ENCODE data around the gene THAP5. TPM values are rescaled to one million over a fixed set of nuclear protein-coding genes. Genes with fewer than 3 reads are reported as not detected.
A peak's percentile ranks its signal among the peaks of the same experiment; 100 is the strongest.

Gene THAP5
- polyA plus RNA-seq, 3 donors, result 3.0 to 10.7 (median 9.9) TPM

- peaks cover 5 to 23% of the 10 kb centered on the region in 2 donors for H3K36me3 ChIP-seq (replicated peaks in 1 of 2; ENCODE audit: control insufficient read depth in 1 of 2, insufficient read depth in 2 of 2, low read length in 2 of 2)
- H3K4me3 Mint-ChIP-seq, result no peak overlapping the region
- H3K27ac ChIP-seq (ENCODE audit: low read depth in 1 of 2, low read length in 2 of 2), result no peak overlapping the region
- peaks cover 13 to 27% of the 10 kb centered on the region in 2 donors for H3K36me3 Mint-ChIP-seq
- intact Hi-C loops (cut with micrococcal nuclease), result no loop called here
- H3K4me2 ChIP-seq (replicated peaks; ENCODE audit: extremely low read depth, low read length, poor library complexity, severe bottlenecking), result no peak overlapping the region
- H3K9me3 ChIP-seq (replicated peaks in 1 of 2; ENCODE audit: control insufficient read depth in 1 of 2, insufficient read depth in 1 of 2, low read length in 2 of 2), result peaks cover 13 to 17% of the 10 kb centered on the region in 2 donors
- peaks cover 3% of the 10 kb centered on the region for H3K4me1 Mint-ChIP-seq
- no peaks in the 10 kb centered on the region for H3K4me1 ChIP-seq (ENCODE audit: control insufficient read depth in 1 of 2, insufficient read depth in 2 of 2, low read length in 2 of 2)
- H3K27me3 Mint-ChIP-seq (ENCODE audit: low read depth in 3 of 3), result no peaks in the 10 kb centered on the region
- WGBS (ENCODE audit: insufficient coverage), result 70% methylated on average over 4 of the region's 6 CpGs
- H4K20me1 ChIP-seq (ENCODE audit: insufficient read depth, low read length), result no peaks in the 10 kb centered on the region
- no peaks in the 10 kb centered on the region for H3K79me2 ChIP-seq (ENCODE audit: insufficient read depth, low read length)
- no peak overlapping the region for H3K4me3 ChIP-seq (replicated peaks in 1 of 3; ENCODE audit: low read depth in 2 of 3, low read length in 3 of 3)
- no peak overlapping the region for H2AFZ ChIP-seq (ENCODE audit: insufficient read depth, low read depth, low read length, poor library complexity, severe bottlenecking)
- no peak for TF ChIP-seq CTCF (IDR thresholded peaks at IDR 0.05)
- DNase-seq, result no peak
- H3K27ac Mint-ChIP-seq, result no peak overlapping the region
- peaks cover 5 to 21% (median 15%) of the 10 kb centered on the region in 7 donors for H3K9me3 Mint-ChIP-seq
- no peak overlapping the region for H3K9ac ChIP-seq (ENCODE audit: insufficient read depth, low read length, poor library complexity, severe bottlenecking)
- H3K27me3 ChIP-seq (ENCODE audit: control insufficient read depth in 2 of 2, insufficient read depth in 2 of 2, low read length in 2 of 2), result no peaks in the 10 kb centered on the region
Measured at GRCh38 chr7:108580298-108580697, 10.8 kb upstream of the THAP5 start.

- no peak overlapping the region for H2AFZ ChIP-seq (ENCODE audit: insufficient read depth, low read depth, low read length, poor library complexity, severe bottlenecking)
- Mint-ChIP-seq H3K4me3 (no peak overlapping the region), H3K27me3 (ENCODE audit: low read depth in 3 of 3) (no peaks in the 10 kb centered on the region), H3K4me1 (peaks cover 3% of the 10 kb centered on the region), H3K9me3 (peaks cover 5 to 21% (median 15%) of the 10 kb centered on the region in 7 donors), H3K36me3 (peaks cover 24 to 39% of the 10 kb centered on the region in 2 donors), H3K27ac (peak overlapping the region in 1 of 7 donors; percentile 34)
- H3K36me3 ChIP-seq (replicated peaks in 1 of 2; ENCODE audit: control insufficient read depth in 1 of 2, insufficient read depth in 2 of 2, low read length in 2 of 2), result peaks cover 13 to 36% of the 10 kb centered on the region in 2 donors
- H3K4me3 ChIP-seq (replicated peaks in 1 of 3; ENCODE audit: low read depth in 2 of 3, low read length in 3 of 3), result no peak overlapping the region
- H4K20me1 ChIP-seq (ENCODE audit: insufficient read depth, low read length), result no peaks in the 10 kb centered on the region
- no peaks in the 10 kb centered on the region for H3K4me1 ChIP-seq (ENCODE audit: control insufficient read depth in 1 of 2, insufficient read depth in 2 of 2, low read length in 2 of 2)
- no peaks in the 10 kb centered on the region for H3K27me3 ChIP-seq (ENCODE audit: control insufficient read depth in 2 of 2, insufficient read depth in 2 of 2, low read length in 2 of 2)
- H3K27ac ChIP-seq (ENCODE audit: low read depth in 1 of 2, low read length in 2 of 2), result no peak overlapping the region
- 94% methylated on average over 7 of the region's 7 CpGs for WGBS (ENCODE audit: insufficient coverage)
- H3K79me2 ChIP-seq (ENCODE audit: insufficient read depth, low read length), result no peaks in the 10 kb centered on the region
- intact Hi-C loops (cut with micrococcal nuclease), result no loop called here
- H3K4me2 ChIP-seq (replicated peaks; ENCODE audit: extremely low read depth, low read length, poor library complexity, severe bottlenecking), result no peak overlapping the region
- no peak overlapping the region for H3K9ac ChIP-seq (ENCODE audit: insufficient read depth, low read length, poor library complexity, severe bottlenecking)
- H3K9me3 ChIP-seq (replicated peaks in 1 of 2; ENCODE audit: control insufficient read depth in 1 of 2, insufficient read depth in 1 of 2, low read length in 2 of 2), result peaks cover 13 to 17% of the 10 kb centered on the region in 2 donors
- no peak for DNase-seq
- no peak for TF ChIP-seq CTCF (IDR thresholded peaks at IDR 0.05)
Measured at GRCh38 chr7:108578937-108579336, 9.4 kb upstream of the THAP5 start.

Measured in CD14-positive monocyte (primary cell).